Tibial nerve (tissue), 4 donors: ENCODE data around the gene CGNL1. TPM values are rescaled to one million over a fixed set of nuclear protein-coding genes. Genes with fewer than 3 reads are reported as not detected.

Experiments
- DNase-seq, 2 donors: peaks; one replicate each; pipeline ENCODE4 v3.0.0-alpha.2; 2019; ENCODE audit warnings: low spot score in 2 of 2
- H3K27ac ChIP-seq, 4 donors: fragments of 200-600 bp; sonication (generic) in 3 of 4; one replicate each; pipeline ENCODE4 v1.5.1; 2017 to 2019; ENCODE audit warnings: mild to moderate bottlenecking in 1 of 4
- H3K27me3 ChIP-seq, 2 donors: fragments of 200-600 bp; sonication (generic) in 1 of 2; one replicate each; pipeline versions ENCODE4 v1.5.1 to v1.6.0; 2017 to 2019
- H3K36me3 ChIP-seq, 3 donors: fragments of 200-600 bp; sonication (generic); one replicate each; pipeline ENCODE4 v1.5.1; 2018 to 2019
- H3K4me1 ChIP-seq, 4 donors: fragments of 200-600 bp; sonication (generic) in 3 of 4; one replicate each; pipeline ENCODE4 v1.5.1; 2017 to 2019
- H3K4me3 ChIP-seq, 4 donors: fragments of 200-600 bp; sonication (generic) in 3 of 4; one replicate each; pipeline ENCODE4 v1.5.1; 2017 to 2019; ENCODE audit warnings: mild to moderate bottlenecking in 1 of 4, moderate library complexity in 1 of 4
- H3K9me3 ChIP-seq, 4 donors: fragments of 200-600 bp; sonication (generic) in 3 of 4; one replicate each; pipeline ENCODE4 v1.5.1; 2017 to 2019
- EP300 ChIP-seq, 2 donors: sonication (generic); formaldehyde crosslinking; IDR thresholded peaks; one replicate each; pipeline ENCODE4 v1.6.1; 2017; ENCODE audit warnings: antibody characterized with exemption in 2 of 2, mild to moderate bottlenecking in 1 of 2
- POLR2A ChIP-seq, 2 donors: fragments of 450-650 bp; IDR thresholded peaks; one replicate each; pipeline ENCODE4 v1.6.1; 2017; ENCODE audit warnings: antibody characterized with exemption in 2 of 2, mild to moderate bottlenecking in 2 of 2, moderate library complexity in 2 of 2
- WGBS, 2 donors: methylation state at CpG; one replicate each; pipeline ENCODE4 v1.1.5; 2018; 5-methylcytosine and 5-hydroxymethylcytosine counted together
- small RNA-seq: library from RNA; depleted of rRNA; stranded (forward); fragments of <200 nt; gene quantifications from one replicate; pipeline ENCODE3, GENCODE V24; 2016
- total RNA-seq, 4 donors: library from RNA; depleted of rRNA; stranded (reverse); fragments of >200 nt; gene quantifications; one replicate each; pipeline ENCODE4 v1.1.0, GENCODE V29; 2016
- TF ChIP-seq, protein P1 (sequence below), 5 experiments: fragments of 200-600 bp in 3 of 5; fragments of 450-650 bp in 2 of 5; sonication (generic) in 3 of 5; IDR thresholded peaks; one replicate each; pipeline ENCODE4 v1.5.1; 2016 to 2019; ENCODE audit warnings: antibody characterized with exemption in 5 of 5, mild to moderate bottlenecking in 3 of 5, moderate library complexity in 2 of 5

The CGNL1 gene
- total RNA-seq, 4 donors from 2014 or later: 15.9 to 36.7 (median 29.2) TPM

DNA sequence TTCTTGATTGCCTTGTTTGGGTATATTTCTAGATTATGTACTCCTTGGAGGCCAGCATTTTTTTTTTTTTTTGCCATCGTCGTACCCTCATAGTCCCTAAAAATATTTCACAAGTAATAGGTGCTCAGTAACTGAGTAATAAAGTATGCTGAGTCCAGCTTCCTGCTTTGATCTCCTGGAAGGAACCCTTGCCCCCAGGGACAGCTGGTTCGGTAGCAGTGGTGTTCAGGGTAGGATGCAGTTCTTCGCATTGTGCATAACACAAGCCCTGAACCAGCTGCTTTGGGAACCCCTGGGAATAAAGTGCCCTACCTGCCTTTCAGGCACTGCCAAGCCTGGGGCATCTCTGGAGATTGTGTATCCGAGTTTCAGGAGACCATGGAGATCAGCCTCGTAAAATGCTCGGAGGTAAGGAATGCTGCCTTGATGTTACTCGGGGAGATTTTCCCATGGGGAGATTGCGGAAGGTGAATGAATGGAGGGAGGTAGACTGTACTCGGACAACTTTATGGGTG lies 223.0 kb downstream of the CGNL1 start:
- H3K4me3 ChIP-seq: no peak overlapping the region
- no peak overlapping the region for H3K27ac ChIP-seq
- H3K9me3 ChIP-seq: no peaks in the 10 kb centered on the region
- no peaks in the 10 kb centered on the region for H3K36me3 ChIP-seq
- H3K27me3 ChIP-seq: no peaks in the 10 kb centered on the region
- TF ChIP-seq, protein P1, sequence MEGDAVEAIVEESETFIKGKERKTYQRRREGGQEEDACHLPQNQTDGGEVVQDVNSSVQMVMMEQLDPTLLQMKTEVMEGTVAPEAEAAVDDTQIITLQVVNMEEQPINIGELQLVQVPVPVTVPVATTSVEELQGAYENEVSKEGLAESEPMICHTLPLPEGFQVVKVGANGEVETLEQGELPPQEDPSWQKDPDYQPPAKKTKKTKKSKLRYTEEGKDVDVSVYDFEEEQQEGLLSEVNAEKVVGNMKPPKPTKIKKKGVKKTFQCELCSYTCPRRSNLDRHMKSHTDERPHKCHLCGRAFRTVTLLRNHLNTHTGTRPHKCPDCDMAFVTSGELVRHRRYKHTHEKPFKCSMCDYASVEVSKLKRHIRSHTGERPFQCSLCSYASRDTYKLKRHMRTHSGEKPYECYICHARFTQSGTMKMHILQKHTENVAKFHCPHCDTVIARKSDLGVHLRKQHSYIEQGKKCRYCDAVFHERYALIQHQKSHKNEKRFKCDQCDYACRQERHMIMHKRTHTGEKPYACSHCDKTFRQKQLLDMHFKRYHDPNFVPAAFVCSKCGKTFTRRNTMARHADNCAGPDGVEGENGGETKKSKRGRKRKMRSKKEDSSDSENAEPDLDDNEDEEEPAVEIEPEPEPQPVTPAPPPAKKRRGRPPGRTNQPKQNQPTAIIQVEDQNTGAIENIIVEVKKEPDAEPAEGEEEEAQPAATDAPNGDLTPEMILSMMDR (IDR thresholded peaks at IDR 0.05): no peak
- TF ChIP-seq EP300 (IDR thresholded peaks at IDR 0.05) (no peak), POLR2A (IDR thresholded peaks at IDR 0.05) (no peak)
- 75% methylated on average over 10 of the region's 10 CpGs for WGBS, 2 donors
- H3K4me1 ChIP-seq: peaks cover 0 to 10% (median 0%) of the 10 kb centered on the region in 4 donors
- no peak for DNase-seq

GRCh38 chr15:57600197-57600596 lies 223.9 kb downstream of the CGNL1 start:
- Histone ChIP-seq H3K36me3 (no peaks in the 10 kb centered on the region), H3K4me1 (peaks cover 0 to 4% (median 0%) of the 10 kb centered on the region in 4 donors), H3K9me3 (no peaks in the 10 kb centered on the region), H3K27ac (no peak overlapping the region), H3K27me3 (no peaks in the 10 kb centered on the region), H3K4me3 (no peak overlapping the region)
- no peak for DNase-seq
- 71% methylated on average over 1 of the region's 1 CpG for WGBS, 2 donors
- TF ChIP-seq POLR2A (IDR thresholded peaks at IDR 0.05) (no peak), EP300 (IDR thresholded peaks at IDR 0.05) (no peak)
- TF ChIP-seq, protein P1 (IDR thresholded peaks at IDR 0.05): no peak

Small RNA genes lying within 50 kb of the gene (small RNA-seq; reads per million reads assigned to genes)
- not detected for gene RNU6-844P

Other genes with a start within 250 kb of the CGNL1 start
- gene MYZAP, start 215.4 kb downstream of the CGNL1 start, total RNA-seq: 1 to 10 TPM in 3 of 4 donors, under 1 TPM in 1; 0.98 to 9.3 (median 2.7) TPM